Astrocyte (in vitro differentiated cells and primary cell): Measurements from ENCODE around the gene CBLN3. TPM values are rescaled to one million over a fixed set of nuclear protein-coding genes. Genes with fewer than 3 reads are reported as not detected.

Experiments
- DNase-seq: peaks from one replicate; pipeline ENCODE4 v3.0.0-alpha.2; 2010; ENCODE audit warnings: low read depth
- FAIRE-seq: peaks from 2 replicates; lab custom pipeline; 2011; peaks lifted over from hg19 to GRCh38; lab: Jason Lieb, UNC
- H2AFZ ChIP-seq: 2 replicates; pipeline ENCODE4 v1.6.0; 2012; ENCODE audit warnings: low read depth, low read length, inconsistent platforms
- H3K27ac ChIP-seq: 2 replicates; pipeline ENCODE4 v1.5.1; 2011; ENCODE audit warnings: low read depth, low read length, inconsistent platforms
- H3K27me3 ChIP-seq: 2 replicates; pipeline ENCODE4 v1.6.0; 2011; ENCODE audit warnings: low read length, inconsistent platforms; ENCODE audit not compliant: insufficient read depth
- H3K36me3 ChIP-seq: 2 replicates; pipeline ENCODE4 v1.5.1; 2011; ENCODE audit warnings: low read length, inconsistent platforms; ENCODE audit not compliant: insufficient read depth
- H3K4me1 ChIP-seq: 2 replicates; pipeline ENCODE4 v1.5.1; 2011; ENCODE audit warnings: low read length, inconsistent platforms; ENCODE audit not compliant: insufficient read depth
- H3K4me2 ChIP-seq: 2 replicates; pipeline ENCODE4 v1.6.0; 2012; ENCODE audit warnings: low read length, inconsistent platforms
- H3K4me3 ChIP-seq: 2 replicates; pipeline ENCODE4 v1.5.1; 2011; ENCODE audit warnings: low read depth, mild to moderate bottlenecking, low read length, inconsistent platforms; ENCODE audit not compliant: insufficient read depth
- H3K79me2 ChIP-seq: 2 replicates; pipeline ENCODE4 v1.6.0; 2012; ENCODE audit warnings: mild to moderate bottlenecking, low read length, inconsistent platforms; ENCODE audit not compliant: insufficient read depth
- H3K9ac ChIP-seq: 2 replicates; pipeline ENCODE4 v1.6.0; 2012; ENCODE audit warnings: mild to moderate bottlenecking, low read length, inconsistent platforms
- H3K9me3 ChIP-seq: 2 replicates; pipeline ENCODE4 v1.5.1; 2012; ENCODE audit warnings: low read depth, mild to moderate bottlenecking, low read length, inconsistent platforms; ENCODE audit not compliant: insufficient read depth
- H4K20me1 ChIP-seq: 2 replicates; pipeline ENCODE4 v1.6.0; 2012; ENCODE audit warnings: low read length, inconsistent platforms; ENCODE audit not compliant: insufficient read depth
- H3K27ac Mint-ChIP-seq: one replicate; pipeline ENCODE4 v1.8.0; 2021; ENCODE audit warnings: mild to moderate bottlenecking, mixed read lengths; ENCODE audit not compliant: unreplicated experiment
- H3K27me3 Mint-ChIP-seq: one replicate; pipeline ENCODE4 v1.8.0; 2021; ENCODE audit warnings: low read depth, mixed read lengths; ENCODE audit not compliant: unreplicated experiment
- H3K36me3 Mint-ChIP-seq: one replicate; pipeline ENCODE4 v1.8.0; 2021; ENCODE audit warnings: low read depth, mixed read lengths; ENCODE audit not compliant: unreplicated experiment
- H3K4me1 Mint-ChIP-seq: one replicate; pipeline ENCODE4 v1.8.0; 2021; ENCODE audit warnings: low read depth, mixed read lengths; ENCODE audit not compliant: unreplicated experiment
- H3K4me3 Mint-ChIP-seq: one replicate; pipeline ENCODE4 v1.8.0; 2021; ENCODE audit warnings: mild to moderate bottlenecking, moderate library complexity, mixed read lengths; ENCODE audit not compliant: unreplicated experiment
- H3K9me3 Mint-ChIP-seq: one replicate; pipeline ENCODE4 v1.8.0; 2021; ENCODE audit warnings: mild to moderate bottlenecking, mixed read lengths; ENCODE audit not compliant: unreplicated experiment
- EZH2 ChIP-seq: IDR thresholded peaks from 2 replicates; pipeline ENCODE4 v1.6.1; 2012; ENCODE audit warnings: mild to moderate bottlenecking, low read length, inconsistent platforms; ENCODE audit not compliant: insufficient read depth
- total RNA-seq: library from RNA; stranded (reverse); gene quantifications from 2 replicates; pipeline ENCODE4 v1.2.1, GENCODE V29; 2021
- TF ChIP-seq, protein P1 (sequence below): IDR thresholded peaks from 2 replicates; pipeline ENCODE4 v1.5.1; 2011; ENCODE audit warnings: low read depth, mild to moderate bottlenecking, inconsistent platforms, low read length, moderate library complexity; ENCODE audit not compliant: insufficient read depth

CBLN3 gene
- total RNA-seq, 1 donor from 2014 or later = 3.9 TPM

DNA sequence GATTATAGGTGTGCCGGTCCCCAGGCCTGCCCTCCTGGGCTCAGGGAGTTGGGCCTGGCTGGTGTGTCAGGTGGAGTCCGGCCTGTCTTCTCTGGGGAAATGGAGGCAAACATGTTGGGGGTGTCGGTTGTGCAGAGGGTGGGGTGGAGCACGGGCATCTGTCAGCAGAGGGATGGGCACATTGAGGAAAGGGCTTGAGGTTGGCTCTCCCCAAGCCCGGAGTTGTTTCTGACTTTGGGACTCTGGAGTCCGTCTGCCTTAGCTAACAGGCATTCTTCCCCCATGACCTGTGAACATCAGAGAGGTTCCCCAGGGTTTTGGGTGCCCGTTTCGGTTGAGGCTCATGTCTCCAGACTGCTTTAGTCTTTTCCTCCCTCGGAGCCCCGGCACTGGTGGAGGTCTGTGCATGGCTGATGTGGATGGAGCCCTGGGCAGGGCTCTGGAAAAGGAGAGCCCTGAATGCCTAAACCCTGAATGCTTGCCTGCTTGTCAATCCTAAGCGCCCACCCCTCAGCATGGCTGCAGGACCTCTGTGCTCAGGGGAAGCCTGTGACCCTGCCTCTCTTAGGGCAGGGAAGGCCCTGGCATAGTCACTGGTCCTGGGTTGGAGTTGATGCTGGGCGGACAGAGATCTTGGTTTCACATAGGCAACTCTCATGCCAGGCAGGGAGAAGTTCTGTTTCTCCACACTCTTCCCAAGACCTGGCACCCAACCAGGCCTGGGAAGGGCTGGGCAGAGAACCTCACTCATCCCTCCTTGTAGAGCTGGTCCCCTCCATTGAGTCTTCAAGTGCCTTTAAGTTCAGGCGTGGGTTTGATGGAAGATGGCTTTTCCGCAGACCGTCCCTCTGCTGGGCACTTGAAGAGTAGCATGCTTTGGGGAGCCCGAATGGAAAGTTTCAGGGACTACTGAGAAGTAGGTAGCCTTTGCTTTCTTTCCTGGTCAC lies 17.8 kb downstream of the CBLN3 start:
- FAIRE-seq = no peak
- Mint-ChIP-seq H3K27ac (no peak overlapping the region), H3K4me1 (no peaks in the 10 kb centered on the region), H3K36me3 (peaks cover 39% of the 10 kb centered on the region), H3K27me3 (peaks cover 4% of the 10 kb centered on the region), H3K4me3 (no peak overlapping the region), H3K9me3 (peaks cover 2% of the 10 kb centered on the region)
- Histone ChIP-seq H3K9ac (no peak overlapping the region), H3K4me2 (no peak overlapping the region), H3K9me3 (no peaks in the 10 kb centered on the region), H2AFZ (no peak overlapping the region), H3K27ac (no peak overlapping the region), H3K4me1 (no peaks in the 10 kb centered on the region), H3K4me3 (no peak overlapping the region), H3K27me3 (no peaks in the 10 kb centered on the region), H3K36me3 (no peaks in the 10 kb centered on the region), H3K79me2 (no peaks in the 10 kb centered on the region), H4K20me1 (no peaks in the 10 kb centered on the region)
- TF ChIP-seq, protein P1, sequence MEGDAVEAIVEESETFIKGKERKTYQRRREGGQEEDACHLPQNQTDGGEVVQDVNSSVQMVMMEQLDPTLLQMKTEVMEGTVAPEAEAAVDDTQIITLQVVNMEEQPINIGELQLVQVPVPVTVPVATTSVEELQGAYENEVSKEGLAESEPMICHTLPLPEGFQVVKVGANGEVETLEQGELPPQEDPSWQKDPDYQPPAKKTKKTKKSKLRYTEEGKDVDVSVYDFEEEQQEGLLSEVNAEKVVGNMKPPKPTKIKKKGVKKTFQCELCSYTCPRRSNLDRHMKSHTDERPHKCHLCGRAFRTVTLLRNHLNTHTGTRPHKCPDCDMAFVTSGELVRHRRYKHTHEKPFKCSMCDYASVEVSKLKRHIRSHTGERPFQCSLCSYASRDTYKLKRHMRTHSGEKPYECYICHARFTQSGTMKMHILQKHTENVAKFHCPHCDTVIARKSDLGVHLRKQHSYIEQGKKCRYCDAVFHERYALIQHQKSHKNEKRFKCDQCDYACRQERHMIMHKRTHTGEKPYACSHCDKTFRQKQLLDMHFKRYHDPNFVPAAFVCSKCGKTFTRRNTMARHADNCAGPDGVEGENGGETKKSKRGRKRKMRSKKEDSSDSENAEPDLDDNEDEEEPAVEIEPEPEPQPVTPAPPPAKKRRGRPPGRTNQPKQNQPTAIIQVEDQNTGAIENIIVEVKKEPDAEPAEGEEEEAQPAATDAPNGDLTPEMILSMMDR = peak; percentile 61
- TF ChIP-seq EZH2 = no peak
- DNase-seq = peak; percentile 22

GRCh38 chr14:24409956-24410355 lies 19.5 kb downstream of the CBLN3 start:
- no peak overlapping the region for H3K4me3 ChIP-seq
- H3K9ac ChIP-seq = no peak overlapping the region
- peaks cover under 1% of the 10 kb centered on the region for H3K4me1 Mint-ChIP-seq
- H3K79me2 ChIP-seq = no peaks in the 10 kb centered on the region
- TF ChIP-seq EZH2 = no peak
- TF ChIP-seq, protein P1 = no peak
- no peak overlapping the region for H2AFZ ChIP-seq
- no peak overlapping the region for H3K27ac Mint-ChIP-seq
- no peaks in the 10 kb centered on the region for H3K9me3 ChIP-seq
- DNase-seq (no peak), FAIRE-seq (no peak)
- no peak overlapping the region for H3K4me2 ChIP-seq
- no peaks in the 10 kb centered on the region for H3K36me3 ChIP-seq
- no peaks in the 10 kb centered on the region for H3K9me3 Mint-ChIP-seq
- H3K4me3 Mint-ChIP-seq = no peak overlapping the region
- H3K27ac ChIP-seq = no peak overlapping the region
- H3K4me1 ChIP-seq = no peaks in the 10 kb centered on the region
- peaks cover 35% of the 10 kb centered on the region for H3K36me3 Mint-ChIP-seq
- no peaks in the 10 kb centered on the region for H4K20me1 ChIP-seq
- no peaks in the 10 kb centered on the region for H3K27me3 ChIP-seq
- peaks cover 2% of the 10 kb centered on the region for H3K27me3 Mint-ChIP-seq

DNA sequence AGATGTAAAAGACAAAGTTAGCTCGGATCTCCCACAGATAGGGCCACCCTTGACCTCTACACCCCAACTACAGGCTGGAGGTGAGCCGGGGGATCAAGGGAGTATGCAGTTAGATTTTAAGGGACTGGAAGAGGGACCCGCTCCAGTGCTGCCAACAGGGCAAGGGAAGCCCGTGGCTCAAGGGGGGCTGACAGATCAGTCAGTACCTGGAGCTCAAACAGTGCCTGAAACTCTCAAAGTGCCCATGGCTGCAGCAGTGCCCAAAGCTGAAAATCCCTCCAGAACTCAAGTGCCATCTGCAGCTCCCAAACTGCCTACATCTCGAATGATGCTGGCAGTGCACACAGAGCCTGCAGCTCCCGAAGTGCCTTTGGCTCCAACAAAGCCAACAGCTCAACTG lies 20.3 kb downstream of the CBLN3 start:
- Histone ChIP-seq H3K9me3 (no peaks in the 10 kb centered on the region), H3K9ac (no peak overlapping the region), H3K79me2 (no peaks in the 10 kb centered on the region), H4K20me1 (no peaks in the 10 kb centered on the region), H3K4me1 (no peaks in the 10 kb centered on the region), H3K36me3 (no peaks in the 10 kb centered on the region), H3K27ac (no peak overlapping the region), H3K4me2 (no peak overlapping the region), H2AFZ (no peak overlapping the region), H3K4me3 (no peak overlapping the region), H3K27me3 (peaks cover 3% of the 10 kb centered on the region)
- H3K4me3 Mint-ChIP-seq = no peak overlapping the region
- FAIRE-seq (no peak), DNase-seq (no peak)
- H3K27ac Mint-ChIP-seq = no peak overlapping the region
- H3K9me3 Mint-ChIP-seq = no peaks in the 10 kb centered on the region
- TF ChIP-seq, protein P1 = no peak
- TF ChIP-seq EZH2 = no peak
- H3K36me3 Mint-ChIP-seq = peaks cover 30% of the 10 kb centered on the region
- H3K27me3 Mint-ChIP-seq = peaks cover 2% of the 10 kb centered on the region
- H3K4me1 Mint-ChIP-seq = peaks cover 3% of the 10 kb centered on the region
